Nephron (organoid): ENCODE results near the gene MACROD2.

Experiments
- H3K27ac Mint-ChIP-seq, 3 experiments: 2 replicates each; pipeline ENCODE4 v1.8.0; 2020; ENCODE audit warnings: mixed read lengths in 3 of 3, mild to moderate bottlenecking in 2 of 3, moderate library complexity in 1 of 3
- H3K27me3 Mint-ChIP-seq: 2 replicates; pipeline ENCODE4 v1.8.0; 2021; ENCODE audit warnings: low read depth, mild to moderate bottlenecking, moderate library complexity, mixed read lengths
- H3K36me3 Mint-ChIP-seq: 2 replicates; pipeline ENCODE4 v1.8.0; 2020; ENCODE audit warnings: low read depth, mixed read lengths
- H3K4me1 Mint-ChIP-seq: 2 replicates; pipeline ENCODE4 v1.8.0; 2020; ENCODE audit warnings: mixed read lengths
- H3K4me3 Mint-ChIP-seq, 3 experiments: 2 replicates each; pipeline ENCODE4 v1.8.0; 2020; ENCODE audit warnings: mild to moderate bottlenecking in 3 of 3, mixed read lengths in 3 of 3, moderate library complexity in 2 of 3
- H3K9me3 Mint-ChIP-seq: 2 replicates; pipeline ENCODE4 v1.8.0; 2020; ENCODE audit warnings: mixed read lengths
- TF ChIP-seq, protein P1 (sequence below), 3 experiments: fragments of 200-600 bp; sonication (generic); IDR thresholded peaks; one replicate each; pipeline ENCODE4 v1.5.0; 2021; ENCODE audit warnings: antibody characterized with exemption in 3 of 3; ENCODE audit not compliant: unreplicated experiment in 3 of 3

The MACROD2 gene

DNA sequence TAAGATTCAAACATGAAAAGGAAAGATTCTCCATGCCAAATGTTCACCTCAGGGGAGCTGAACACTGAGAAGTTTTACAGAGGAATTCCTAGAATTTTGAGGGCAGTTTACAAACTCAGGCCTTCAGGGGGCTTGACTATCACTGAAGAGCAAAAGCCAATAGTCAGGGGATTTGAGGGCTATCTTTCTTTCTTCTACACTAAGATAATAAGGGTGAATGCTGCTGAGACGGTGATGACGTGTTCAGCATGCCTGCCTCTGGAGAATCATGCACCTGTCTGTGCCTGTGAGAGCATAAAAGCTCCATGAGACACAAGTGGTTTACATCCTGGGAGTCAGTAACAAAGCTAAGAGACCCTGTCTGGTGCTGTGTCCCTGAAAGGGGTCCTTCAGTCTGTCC lies 1492.4 kb downstream of the MACROD2 start:
- TF ChIP-seq, protein P1, sequence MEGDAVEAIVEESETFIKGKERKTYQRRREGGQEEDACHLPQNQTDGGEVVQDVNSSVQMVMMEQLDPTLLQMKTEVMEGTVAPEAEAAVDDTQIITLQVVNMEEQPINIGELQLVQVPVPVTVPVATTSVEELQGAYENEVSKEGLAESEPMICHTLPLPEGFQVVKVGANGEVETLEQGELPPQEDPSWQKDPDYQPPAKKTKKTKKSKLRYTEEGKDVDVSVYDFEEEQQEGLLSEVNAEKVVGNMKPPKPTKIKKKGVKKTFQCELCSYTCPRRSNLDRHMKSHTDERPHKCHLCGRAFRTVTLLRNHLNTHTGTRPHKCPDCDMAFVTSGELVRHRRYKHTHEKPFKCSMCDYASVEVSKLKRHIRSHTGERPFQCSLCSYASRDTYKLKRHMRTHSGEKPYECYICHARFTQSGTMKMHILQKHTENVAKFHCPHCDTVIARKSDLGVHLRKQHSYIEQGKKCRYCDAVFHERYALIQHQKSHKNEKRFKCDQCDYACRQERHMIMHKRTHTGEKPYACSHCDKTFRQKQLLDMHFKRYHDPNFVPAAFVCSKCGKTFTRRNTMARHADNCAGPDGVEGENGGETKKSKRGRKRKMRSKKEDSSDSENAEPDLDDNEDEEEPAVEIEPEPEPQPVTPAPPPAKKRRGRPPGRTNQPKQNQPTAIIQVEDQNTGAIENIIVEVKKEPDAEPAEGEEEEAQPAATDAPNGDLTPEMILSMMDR (IDR thresholded peaks at IDR 0.05; ENCODE audit: unreplicated experiment in 3 of 3), result no peak
- peaks cover 6% of the 10 kb centered on the region for H3K4me1 Mint-ChIP-seq
- H3K4me3 Mint-ChIP-seq, result no peak overlapping the region
- peaks cover 5% of the 10 kb centered on the region for H3K27me3 Mint-ChIP-seq
- H3K27ac Mint-ChIP-seq, result no peak overlapping the region
- no peaks in the 10 kb centered on the region for H3K9me3 Mint-ChIP-seq
- no peaks in the 10 kb centered on the region for H3K36me3 Mint-ChIP-seq

DNA sequence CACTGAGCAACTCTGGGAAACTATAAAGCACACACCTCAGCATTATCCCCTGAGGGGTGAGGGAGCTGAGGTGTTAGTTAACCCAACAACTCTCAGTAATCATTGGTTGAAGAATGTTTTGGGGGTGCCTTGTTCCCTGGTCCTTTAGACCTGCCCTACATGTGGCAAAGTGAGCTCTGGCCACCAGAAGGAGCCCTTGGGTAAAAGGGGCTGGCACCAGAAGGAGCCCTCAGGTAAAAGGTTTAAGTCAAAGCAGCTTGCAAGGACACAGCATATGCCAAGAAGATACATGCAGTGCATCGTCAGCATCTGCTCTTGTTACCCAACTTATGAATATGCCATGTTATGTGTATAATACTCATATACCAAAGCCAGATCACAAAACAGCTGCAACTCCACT lies 1496.3 kb downstream of the MACROD2 start:
- H3K27me3 Mint-ChIP-seq, result peaks cover 5% of the 10 kb centered on the region
- H3K27ac Mint-ChIP-seq, result no peak overlapping the region
- TF ChIP-seq, protein P1 (IDR thresholded peaks at IDR 0.05; ENCODE audit: unreplicated experiment in 3 of 3), result no peak
- H3K4me1 Mint-ChIP-seq, result peaks cover 6% of the 10 kb centered on the region
- peaks cover 4% of the 10 kb centered on the region for H3K9me3 Mint-ChIP-seq
- peaks cover under 1% of the 10 kb centered on the region for H3K36me3 Mint-ChIP-seq
- no peak overlapping the region for H3K4me3 Mint-ChIP-seq

DNA sequence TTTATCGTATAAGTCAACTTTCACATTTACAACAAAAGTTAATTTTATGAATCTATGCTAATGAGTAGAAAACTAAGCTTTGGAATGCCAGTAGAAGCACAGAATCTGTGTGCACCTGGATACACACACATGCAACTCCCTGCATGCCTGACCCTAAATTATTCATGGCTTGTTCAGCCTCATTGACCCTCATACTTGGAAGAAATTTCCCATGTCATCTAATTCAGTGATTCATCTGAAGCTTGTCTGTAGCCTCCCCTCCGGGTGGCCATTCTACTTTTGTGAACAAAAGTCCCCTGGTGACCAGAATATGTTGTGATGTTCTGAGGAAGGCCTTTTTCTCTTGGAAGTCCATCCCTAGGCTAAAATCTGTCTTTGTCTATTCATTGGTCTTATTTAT lies 1499.5 kb downstream of the MACROD2 start:
- H3K27ac Mint-ChIP-seq, result peak overlapping the region in 1 of 3 experiments; percentile 18
- H3K4me1 Mint-ChIP-seq, result peaks cover 6% of the 10 kb centered on the region
- H3K27me3 Mint-ChIP-seq, result no peaks in the 10 kb centered on the region
- H3K9me3 Mint-ChIP-seq, result peaks cover 10% of the 10 kb centered on the region
- H3K4me3 Mint-ChIP-seq, result no peak overlapping the region
- H3K36me3 Mint-ChIP-seq, result peaks cover 4% of the 10 kb centered on the region
- TF ChIP-seq, protein P1 (IDR thresholded peaks at IDR 0.05; ENCODE audit: unreplicated experiment in 3 of 3), result no peak

DNA sequence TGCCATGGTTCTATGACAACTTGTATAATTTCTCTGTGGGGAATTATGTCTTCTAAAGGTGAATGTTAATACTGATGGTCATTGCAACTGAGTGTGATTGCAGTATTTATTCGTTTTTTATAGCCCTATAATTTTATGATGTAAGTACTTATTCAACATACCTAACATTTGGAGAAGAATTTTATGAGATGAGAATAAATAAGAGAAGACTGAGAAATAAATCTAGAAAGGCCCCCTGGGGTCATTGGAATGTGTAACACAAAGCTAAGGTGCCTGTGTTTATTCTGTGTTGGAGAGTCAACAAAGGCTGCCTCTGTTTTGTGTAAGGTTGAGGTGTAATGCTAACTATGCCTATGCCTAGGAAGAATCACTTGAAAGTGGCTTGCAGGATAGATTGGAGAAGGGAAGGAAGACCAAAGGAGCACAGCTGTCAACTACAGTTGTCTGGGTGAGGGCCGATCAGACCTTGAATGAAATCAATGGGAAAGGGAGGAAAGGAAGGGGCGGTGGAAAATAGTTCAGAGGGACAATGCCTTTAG lies 1501.3 kb downstream of the MACROD2 start:
- no peaks in the 10 kb centered on the region for H3K27me3 Mint-ChIP-seq
- no peaks in the 10 kb centered on the region for H3K4me1 Mint-ChIP-seq
- H3K4me3 Mint-ChIP-seq, result no peak overlapping the region
- peak overlapping the region in 1 of 3 experiments; percentile 29 for H3K27ac Mint-ChIP-seq
- H3K36me3 Mint-ChIP-seq, result peaks cover 4% of the 10 kb centered on the region
- TF ChIP-seq, protein P1 (IDR thresholded peaks at IDR 0.05; ENCODE audit: unreplicated experiment in 3 of 3), result no peak
- peaks cover 10% of the 10 kb centered on the region for H3K9me3 Mint-ChIP-seq

DNA sequence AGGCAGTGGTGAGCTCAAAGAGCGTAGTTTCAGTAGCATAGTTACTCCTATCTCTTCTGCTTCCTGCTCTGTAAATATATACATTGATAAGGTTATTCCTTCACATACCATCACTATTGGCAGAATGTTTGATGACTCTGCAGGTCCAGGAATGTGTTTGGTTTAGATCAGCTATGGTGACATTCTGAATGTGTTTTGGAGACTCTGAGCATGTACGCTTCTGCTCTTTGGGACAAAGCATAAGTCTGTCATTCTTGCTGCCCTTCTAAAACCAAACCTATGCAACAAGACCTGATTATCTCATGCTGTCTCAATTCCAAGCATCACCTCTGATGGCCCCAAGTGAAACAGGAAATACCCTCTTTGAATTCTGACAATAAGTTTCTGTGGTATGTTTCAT lies 1503.6 kb downstream of the MACROD2 start:
- H3K4me1 Mint-ChIP-seq, result peaks cover 2% of the 10 kb centered on the region
- TF ChIP-seq, protein P1 (IDR thresholded peaks at IDR 0.05; ENCODE audit: unreplicated experiment in 3 of 3), result no peak
- no peaks in the 10 kb centered on the region for H3K27me3 Mint-ChIP-seq
- no peak overlapping the region for H3K27ac Mint-ChIP-seq
- no peak overlapping the region for H3K4me3 Mint-ChIP-seq
- H3K9me3 Mint-ChIP-seq, result peaks cover 10% of the 10 kb centered on the region
- H3K36me3 Mint-ChIP-seq, result peaks cover 4% of the 10 kb centered on the region

DNA sequence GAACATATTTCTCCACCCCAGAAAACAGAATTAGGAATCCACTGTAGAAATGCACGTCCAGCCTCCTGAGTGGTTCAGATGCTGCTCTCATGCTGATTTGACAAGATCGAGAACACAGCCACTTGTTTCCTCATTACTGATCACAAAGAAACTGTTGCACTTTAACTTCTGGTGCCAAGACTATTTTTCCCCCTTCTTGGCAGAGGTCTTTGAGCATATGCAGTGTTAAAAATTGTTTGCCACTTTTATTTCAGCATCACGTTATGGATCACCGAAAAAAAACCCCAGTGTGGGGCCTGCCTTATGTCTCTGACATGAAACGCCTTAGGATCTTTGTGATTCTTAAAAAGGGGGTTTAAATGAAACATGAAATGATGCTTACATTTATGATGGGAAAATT lies 1511.0 kb downstream of the MACROD2 start:
- peaks cover 9% of the 10 kb centered on the region for H3K4me1 Mint-ChIP-seq
- TF ChIP-seq, protein P1 (IDR thresholded peaks at IDR 0.05; ENCODE audit: unreplicated experiment in 3 of 3), result no peak
- H3K9me3 Mint-ChIP-seq, result no peaks in the 10 kb centered on the region
- no peaks in the 10 kb centered on the region for H3K36me3 Mint-ChIP-seq
- no peak overlapping the region for H3K27ac Mint-ChIP-seq
- H3K4me3 Mint-ChIP-seq, result no peak overlapping the region
- no peaks in the 10 kb centered on the region for H3K27me3 Mint-ChIP-seq
